GM12878 (cell line): Measurements from ENCODE around the gene EPB41L4A. TPM values are rescaled to one million over a fixed set of nuclear protein-coding genes. Genes with fewer than 3 reads are reported as not detected.

Experiments
- ATAC-seq: fragments of 200-7000 bp; cut with Tn5 transposase; 3 replicates; pipeline ENCODE4 v1.9.1; 2020; ENCODE audit warnings: mild to moderate bottlenecking, moderate library complexity
- BruUV-seq: library from RNA; stranded (reverse); fragments of 400-500 nt; replicated peaks from 2 replicates; lab custom pipeline; 2021; lab: Mats Ljungman, UMichigan
- CTCF ChIA-PET: fragments of 300-600 bp; sonication (Branson Sonifier 250); formaldehyde crosslinking; extraction: SDS; loops from one replicate; lab custom pipeline; 2021; ENCODE audit warnings: inconsistent platforms; lab: Yijun Ruan, JAX
- POLR2A ChIA-PET: fragments of 350-600 bp; formaldehyde crosslinking; extraction: SDS; loops from one replicate; lab custom pipeline; 2021; ENCODE audit warnings: inconsistent platforms; lab: Charles Lee
- RAD21 ChIA-PET: fragments of 300-600 bp; sonication (Branson Sonifier 250); formaldehyde crosslinking; loops from one replicate; lab custom pipeline; 2023; ENCODE audit warnings: antibody characterized with exemption; ENCODE audit not compliant: unreplicated experiment; lab: Charles Lee
- SMC1A ChIA-PET: fragments of 300-600 bp; sonication (Branson Sonifier 250); formaldehyde crosslinking; loops from one replicate; lab custom pipeline; 2023; ENCODE audit not compliant: unreplicated experiment, uncharacterized antibody; lab: Charles Lee
- DNase-seq: peaks from one replicate; pipeline ENCODE4 v3.0.0-alpha.2; 2011; ENCODE audit warnings: low read depth, low spot score
- FAIRE-seq: peaks from 3 replicates; lab custom pipeline; 2011; peaks lifted over from hg19 to GRCh38; lab: Jason Lieb, UNC
- H2AFZ ChIP-seq: 2 replicates; pipeline ENCODE4 v1.6.0; 2011; ENCODE audit warnings: low read depth, low read length, control low read depth; ENCODE audit not compliant: control insufficient read depth
- H3K27ac ChIP-seq: 2 replicates; pipeline ENCODE4 v1.5.1; 2011; ENCODE audit warnings: control low read depth; ENCODE audit not compliant: control insufficient read depth, insufficient read depth
- H3K27me3 ChIP-seq, 2 experiments: replicated peaks in 1 of 2; 2 replicates each; pipeline versions ENCODE4 v1.6.0 to v1.6.1; 2011; ENCODE audit warnings: low read length in 1 of 2; ENCODE audit not compliant: control insufficient read depth in 2 of 2, insufficient read depth in 2 of 2
- H3K36me3 ChIP-seq, 2 experiments: 2 replicates each; pipeline ENCODE4 v1.5.1; 2011; ENCODE audit warnings: low read length in 1 of 2; ENCODE audit not compliant: control insufficient read depth in 2 of 2, insufficient read depth in 2 of 2
- H3K4me1 ChIP-seq: 2 replicates; pipeline ENCODE4 v1.6.1; 2011; ENCODE audit warnings: mild to moderate bottlenecking, low read length, moderate library complexity, mixed read lengths; ENCODE audit not compliant: control insufficient read depth, insufficient read depth
- H3K4me2 ChIP-seq: 2 replicates; pipeline ENCODE4 v1.6.0; 2011; ENCODE audit warnings: control low read depth; ENCODE audit not compliant: control insufficient read depth, insufficient read depth
- H3K4me3 ChIP-seq: fragments of 200-600 bp; sonication (generic); 2 replicates; pipeline ENCODE4 v1.5.1; 2016
- H3K79me2 ChIP-seq: 2 replicates; pipeline ENCODE4 v1.6.0; 2011; ENCODE audit warnings: low read length; ENCODE audit not compliant: control insufficient read depth, insufficient read depth
- H3K9ac ChIP-seq: 2 replicates; pipeline ENCODE4 v1.8.0; 2011; ENCODE audit warnings: low read length, control low read depth, mixed read lengths; ENCODE audit not compliant: control insufficient read depth, insufficient read depth
- H3K9me3 ChIP-seq: replicated peaks from 3 replicates; pipeline ENCODE4 v1.5.1; 2011; ENCODE audit warnings: mild to moderate bottlenecking, low read length; ENCODE audit not compliant: control insufficient read depth, insufficient read depth
- H4K20me1 ChIP-seq: 2 replicates; pipeline ENCODE4 v1.6.0; 2011; ENCODE audit not compliant: control insufficient read depth, insufficient read depth
- CBX3 ChIP-seq: fragments of 200-600 bp; sonication (generic); IDR thresholded peaks from 2 replicates; pipeline ENCODE4 v1.6.1; 2016; ENCODE audit warnings: low read depth, borderline replicate concordance
- CBX5 ChIP-seq: sonication (generic); IDR thresholded peaks from 2 replicates; pipeline ENCODE4 v1.6.1; 2016; ENCODE audit warnings: low read depth, moderate library complexity, mild to moderate bottlenecking, inconsistent platforms
- E4F1 ChIP-seq: fragments of 450-650 bp; IDR thresholded peaks from 2 replicates; pipeline ENCODE4 v1.6.1; 2018; ENCODE audit warnings: borderline replicate concordance, mild to moderate bottlenecking; ENCODE audit not compliant: partially characterized antibody
- ETV6 ChIP-seq, 2 experiments: fragments of 450-650 bp in 1 of 2; IDR thresholded peaks in 1 of 2; conservative IDR thresholded peaks in 1 of 2; 2 replicates each; pipeline ENCODE4 v1.6.1; 2014; ENCODE audit warnings: antibody characterized with exemption in 1 of 2, borderline replicate concordance in 1 of 2, low read depth in 1 of 2, mild to moderate bottlenecking in 1 of 2, moderate library complexity in 1 of 2
- KAT2A ChIP-seq: conservative IDR thresholded peaks from 2 replicates; pipeline ENCODE4 v1.6.1; 2011; ENCODE audit warnings: low read depth, low read length; ENCODE audit not compliant: control insufficient read depth
- MEF2A ChIP-seq: IDR thresholded peaks from 2 replicates; pipeline ENCODE4 v1.6.1; 2011; ENCODE audit warnings: low read depth, mild to moderate bottlenecking, low read length, moderate library complexity; ENCODE audit not compliant: insufficient read depth
- PKNOX1 ChIP-seq: fragments of 450-650 bp; IDR thresholded peaks from 2 replicates; pipeline ENCODE4 v1.6.1; 2016; ENCODE audit warnings: mild to moderate bottlenecking
- SIN3A ChIP-seq: IDR thresholded peaks from 2 replicates; pipeline ENCODE4 v1.6.1; 2012; ENCODE audit warnings: low read depth, low read length, improper control_type of control experiment
- SKIL ChIP-seq: fragments of 450-650 bp; IDR thresholded peaks from 2 replicates; pipeline ENCODE4 v1.6.1; 2017; ENCODE audit warnings: mild to moderate bottlenecking, low read depth, inconsistent platforms; ENCODE audit not compliant: poor library complexity, severe bottlenecking
- SUPT20H ChIP-seq: IDR thresholded peaks from 2 replicates; pipeline ENCODE4 v1.6.1; 2011; ENCODE audit warnings: low read depth, mild to moderate bottlenecking, low read length, moderate library complexity, borderline replicate concordance; ENCODE audit not compliant: control insufficient read depth
- YBX1 ChIP-seq: fragments of 450-650 bp; IDR thresholded peaks from 2 replicates; pipeline ENCODE4 v1.6.1; 2016; ENCODE audit warnings: antibody characterized with exemption
- ZNF384 ChIP-seq: IDR thresholded peaks from 2 replicates; pipeline ENCODE4 v1.6.1; 2012; ENCODE audit warnings: low read depth, mild to moderate bottlenecking, low read length, improper control_type of control experiment, borderline replicate concordance
- WGBS: methylation state at CpG from one replicate; pipeline ENCODE4 v1.1.6; 2016; ENCODE audit warnings: low lambda C conversion rate; ENCODE audit not compliant: insufficient replicate concordance, insufficient coverage; ENCODE audit errors: missing lambda C conversion rate; 5-methylcytosine and 5-hydroxymethylcytosine counted together
- in situ Hi-C: fragments of 300-500 bp; cut with MboI; formaldehyde crosslinking; loops from 9 replicates; pipeline ENCODE4 v1.14.3; 2018; ENCODE audit warnings: mixed read lengths
- intact Hi-C: fragments of 100-400 bp; cut with micrococcal nuclease; formaldehyde crosslinking; loops from one replicate; pipeline ENCODE4 v1.14.2; 2022; ENCODE audit not compliant: unreplicated experiment
- polyA plus RNA-seq, 11 experiments: library from polyadenylated mRNA; depleted of rRNA in 4 of 11; unstranded in 6 of 11; stranded (reverse) in 5 of 11; fragments of >200 nt; fragmentation: Nextera tagmentation in 4 of 11; fragmentation: Illumina TruSeq in 1 of 11; extraction: Ambion mirVana in 4 of 11; extraction: Trizol in 1 of 11; gene quantifications; 1 replicate in 1 of 11; 2 replicates in 10 of 11; pipeline versions ENCODE4 v1.2.1 to v1.2.3, GENCODE V29; 2011 to 2016; ENCODE audit warnings: inconsistent platforms in 2 of 11, missing spikeins in 2 of 11, low read depth in 1 of 11
- total RNA-seq, 4 experiments: library from RNA; depleted of rRNA in 3 of 4; stranded (reverse); fragments of >200 nt in 3 of 4; fragmentation: Illumina TruSeq in 1 of 4; extraction: Trizol in 1 of 4; gene quantifications; 2 replicates each; pipeline versions ENCODE4 v1.2.1 to v1.2.3, GENCODE V29; 2013 to 2021
- TF ChIP-seq, protein P1 (sequence below): IDR thresholded peaks from 2 replicates; pipeline ENCODE4 v1.6.1; 2011; ENCODE audit warnings: borderline replicate concordance, low read depth, mild to moderate bottlenecking, moderate library complexity, mixed read lengths, low read length; ENCODE audit not compliant: insufficient read depth; ENCODE audit errors: extremely low read length

The EPB41L4A gene
- total and polyA plus RNA-seq, 10 of the 15 experiments (the other 5 are each of a cell fraction or from before 2014, with no cell fraction given): 0.10 to 0.67 (median 0.30) TPM

DNA sequence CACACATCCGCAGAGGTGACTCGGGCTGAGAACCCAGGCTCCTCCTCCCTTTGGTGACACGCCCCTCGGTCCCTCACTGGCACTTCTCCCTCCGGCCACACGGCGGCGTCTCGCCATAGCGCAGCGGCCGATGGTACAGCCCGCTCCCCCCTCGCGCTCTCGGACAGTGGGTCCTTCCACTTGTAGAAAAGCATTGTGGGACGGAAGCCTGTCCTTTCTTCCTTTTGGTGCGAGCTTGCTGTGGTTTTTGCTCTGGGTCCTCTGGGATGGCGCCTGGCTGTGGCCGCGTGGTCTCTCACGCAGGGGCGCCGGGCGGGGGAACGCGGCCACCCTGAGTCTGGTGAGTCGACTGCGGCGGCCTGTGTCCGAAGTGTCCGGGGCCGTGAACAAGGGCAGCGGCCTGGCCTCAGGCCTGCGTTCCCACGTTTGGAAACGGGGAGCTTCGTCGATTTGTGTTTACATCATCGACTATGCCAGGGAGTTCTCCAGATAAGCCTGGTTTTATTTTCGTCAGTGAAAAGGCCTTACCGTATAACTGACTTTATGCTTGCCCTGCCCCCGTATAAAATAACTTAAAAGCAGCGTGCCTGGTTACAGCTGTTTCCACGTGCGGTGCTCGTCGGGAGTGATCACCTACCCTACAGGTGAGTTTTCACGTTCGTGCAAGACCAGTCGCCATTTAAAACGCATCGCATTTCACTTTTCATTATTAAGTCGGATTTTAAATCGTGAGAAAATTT is 258.3 kb downstream of the EPB41L4A start (continued):
- TF ChIP-seq PKNOX1 (peak; percentile 39; the same call in 1 of the 2 replicates), E4F1 (no peak)
- TF ChIP-seq, protein P1, sequence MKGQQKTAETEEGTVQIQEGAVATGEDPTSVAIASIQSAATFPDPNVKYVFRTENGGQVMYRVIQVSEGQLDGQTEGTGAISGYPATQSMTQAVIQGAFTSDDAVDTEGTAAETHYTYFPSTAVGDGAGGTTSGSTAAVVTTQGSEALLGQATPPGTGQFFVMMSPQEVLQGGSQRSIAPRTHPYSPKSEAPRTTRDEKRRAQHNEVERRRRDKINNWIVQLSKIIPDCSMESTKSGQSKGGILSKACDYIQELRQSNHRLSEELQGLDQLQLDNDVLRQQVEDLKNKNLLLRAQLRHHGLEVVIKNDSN: no peak

- in situ Hi-C loops (no loop called here), intact Hi-C loops (no loop called here)
- SMC1A ChIA-PET: interaction anchor here (1.4 to 1.7 kb wide), 2 partner anchors 13 to 18 kb away, joined by 4 read pairs; no protein-coding TSS in a partner anchor
- CTCF ChIA-PET: interaction anchor here (0.8 to 1.4 kb wide), 5 partner anchors 13 to 628 kb away, joined by 3 to 5 read pairs (median 3); no protein-coding TSS in a partner anchor
- Histone ChIP-seq H3K9ac (no peak overlapping the region), H3K4me2 (no peak overlapping the region), H3K4me3 (no peak overlapping the region), H2AFZ (no peak overlapping the region), H3K79me2 (peaks cover 24% of the 10 kb centered on the region), H3K27me3 (no peaks in the 10 kb centered on the region), H3K9me3 (no peaks in the 10 kb centered on the region; the same call in 2 of the 3 replicates), H3K36me3 (peaks cover 0 to 13% of the 10 kb centered on the region in 2 experiments; a peak in 2 of 4 replicates), H4K20me1 (no peaks in the 10 kb centered on the region; the same call in 1 of the 2 replicates), H3K27ac (no peak overlapping the region), H3K4me1 (no peaks in the 10 kb centered on the region)
- POLR2A ChIA-PET: interaction anchor here (1.1 kb wide), 1 partner anchor 45 kb away, joined by 3 read pairs; no protein-coding TSS in a partner anchor
- RAD21 ChIA-PET: interaction anchor here (1.4 kb wide), 1 partner anchor 14 kb away, joined by 3 read pairs; no protein-coding TSS in a partner anchor
- DNase-seq (no peak), FAIRE-seq (no peak), ATAC-seq (no peak)
- WGBS: 56% methylated on average over 5 of the region's 5 CpGs
- BruUV-seq: no TSS peak
- no peak for TF ChIP-seq SUPT20H
- no peak for TF ChIP-seq YBX1
- TF ChIP-seq ETV6 (conservative IDR thresholded peaks at IDR 0.05 in 1 of 2, IDR thresholded peaks at IDR 0.05 in 1 of 2; ENCODE audit: borderline replicate concordance in 1 of 2, low read depth in 1 of 2): no peak
- TF ChIP-seq CBX3: no peak
- TF ChIP-seq MEF2A: no peak
- TF ChIP-seq SIN3A: no peak
- no peak for TF ChIP-seq ZNF384
- TF ChIP-seq KAT2A: no peak
- TF ChIP-seq SKIL: no peak
- no peak for TF ChIP-seq CBX5
These were observed 259.6 kb downstream of the EPB41L4A start for GRCh38 chr5:112159435-112159834.
